ENCODE data around the gene DELE1.
A peak's percentile ranks its signal among the peaks of the same experiment; 100 is the strongest.

The DELE1 gene

GRCh38 chr5:141909212-141909611, 14.5 kb upstream of the DELE1 start:
- H3K79me2 ChIP-seq = no peaks in the 10 kb centered on the region
- no peak overlapping the region for H3K27ac ChIP-seq
- no peak overlapping the region for H3K4me2 ChIP-seq (ENCODE audit: low read length)
- no peaks in the 10 kb centered on the region for H3K9me3 ChIP-seq (ENCODE audit: control insufficient read depth, low read length)
- TF ChIP-seq CTCF (IDR thresholded peaks at IDR 0.05) = no peak
- no peaks in the 10 kb centered on the region for H3K27me3 ChIP-seq (ENCODE audit: control insufficient read depth, insufficient read depth, low read length)
- no peaks in the 10 kb centered on the region for H3K36me3 ChIP-seq (ENCODE audit: control insufficient read depth, insufficient read depth, low read length)
- H3K4me1 ChIP-seq = no peaks in the 10 kb centered on the region
- no peak overlapping the region for H2AFZ ChIP-seq
- no peak overlapping the region for H3K9ac ChIP-seq
- H3K4me3 ChIP-seq (ENCODE audit: low read depth, low read length) = no peak overlapping the region

- Histone ChIP-seq H2AFZ (no peak overlapping the region), H3K27me3 (ENCODE audit: control insufficient read depth, insufficient read depth, low read length) (no peaks in the 10 kb centered on the region)
- no peak for TF ChIP-seq CTCF (IDR thresholded peaks at IDR 0.05)
Measured at GRCh38 chr5:141910271-141910673, 13.4 kb upstream of the DELE1 start.

GRCh38 chr5:141913560-141914198, 10.0 kb upstream of the DELE1 start:
- Histone ChIP-seq H3K9me3 (ENCODE audit: control insufficient read depth, low read length) (no peaks in the 10 kb centered on the region), H3K4me1 (no peaks in the 10 kb centered on the region), H3K27me3 (ENCODE audit: control insufficient read depth, insufficient read depth, low read length) (no peaks in the 10 kb centered on the region), H3K27ac (no peak overlapping the region), H2AFZ (peak overlapping the region; percentile 84), H3K4me2 (ENCODE audit: low read length) (peak overlapping the region; percentile 47), H3K9ac (no peak overlapping the region), H3K36me3 (ENCODE audit: control insufficient read depth, insufficient read depth, low read length) (no peaks in the 10 kb centered on the region), H3K4me3 (ENCODE audit: low read depth, low read length) (no peak overlapping the region), H3K79me2 (no peaks in the 10 kb centered on the region)
- no peak for TF ChIP-seq CTCF (IDR thresholded peaks at IDR 0.05)

More at GRCh38 chr5:141910271-141910673, 13.4 kb upstream of the DELE1 start:
- no peaks in the 10 kb centered on the region for H3K9me3 ChIP-seq (ENCODE audit: control insufficient read depth, low read length)
- H3K36me3 ChIP-seq (ENCODE audit: control insufficient read depth, insufficient read depth, low read length) = no peaks in the 10 kb centered on the region
- H3K9ac ChIP-seq = no peak overlapping the region
- H3K4me3 ChIP-seq (ENCODE audit: low read depth, low read length) = no peak overlapping the region
- no peaks in the 10 kb centered on the region for H3K79me2 ChIP-seq
- no peak overlapping the region for H3K27ac ChIP-seq
- H3K4me1 ChIP-seq = no peaks in the 10 kb centered on the region
- no peak overlapping the region for H3K4me2 ChIP-seq (ENCODE audit: low read length)

GRCh38 chr5:141914199-141914743, 9.4 kb upstream of the DELE1 start:
- Histone ChIP-seq H3K9ac (no peak overlapping the region), H3K4me1 (no peaks in the 10 kb centered on the region), H3K79me2 (no peaks in the 10 kb centered on the region), H2AFZ (peak overlapping the region; percentile 84), H3K27me3 (ENCODE audit: control insufficient read depth, insufficient read depth, low read length) (no peaks in the 10 kb centered on the region), H3K4me3 (ENCODE audit: low read depth, low read length) (no peak overlapping the region), H3K27ac (no peak overlapping the region), H3K9me3 (ENCODE audit: control insufficient read depth, low read length) (no peaks in the 10 kb centered on the region), H3K4me2 (ENCODE audit: low read length) (peak overlapping the region; percentile 47), H3K36me3 (ENCODE audit: control insufficient read depth, insufficient read depth, low read length) (no peaks in the 10 kb centered on the region)
- peak; percentile 73 for TF ChIP-seq CTCF (IDR thresholded peaks at IDR 0.05)

GRCh38 chr5:141914797-141915196, 8.9 kb upstream of the DELE1 start:
- Histone ChIP-seq H3K4me3 (ENCODE audit: low read depth, low read length) (no peak overlapping the region), H3K79me2 (no peaks in the 10 kb centered on the region), H2AFZ (no peak overlapping the region), H3K27ac (no peak overlapping the region), H3K27me3 (ENCODE audit: control insufficient read depth, insufficient read depth, low read length) (no peaks in the 10 kb centered on the region), H3K9me3 (ENCODE audit: control insufficient read depth, low read length) (no peaks in the 10 kb centered on the region), H3K4me2 (ENCODE audit: low read length) (no peak overlapping the region), H3K4me1 (no peaks in the 10 kb centered on the region), H3K36me3 (ENCODE audit: control insufficient read depth, insufficient read depth, low read length) (no peaks in the 10 kb centered on the region), H3K9ac (no peak overlapping the region)
- no peak for TF ChIP-seq CTCF (IDR thresholded peaks at IDR 0.05)

All from parathyroid adenoma (tissue), 2 donors.